Fibroblast of villous mesenchyme (primary cell): ENCODE data around the gene DIPK2B. TPM values are rescaled to one million over a fixed set of nuclear protein-coding genes. Genes with fewer than 3 reads are reported as not detected.

Experiments
- DNase-seq: peaks from one replicate; pipeline ENCODE4 v3.0.0-alpha.2; 2010; ENCODE audit warnings: low read depth
- H3K4me3 ChIP-seq: 2 replicates; pipeline ENCODE4 v1.5.1; 2011; ENCODE audit warnings: low read depth, mild to moderate bottlenecking, low read length
- CTCF ChIP-seq: IDR thresholded peaks from 2 replicates; pipeline ENCODE4 v1.5.1; 2012; ENCODE audit warnings: low read depth, mild to moderate bottlenecking, low read length; ENCODE audit not compliant: insufficient read depth
- total RNA-seq: library from RNA; depleted of rRNA; stranded (reverse); fragments of >200 nt; gene quantifications from 2 replicates; pipeline ENCODE4 v1.2.3, GENCODE V29; 2012

Gene DIPK2B
- total RNA-seq, 1 donor = not detected

- TF ChIP-seq CTCF = no peak
- no peak for DNase-seq
- H3K4me3 ChIP-seq = no peak overlapping the region
These were observed 35.0 kb downstream of the DIPK2B start for GRCh38 chrX:45165726-45166125.

GRCh38 chrX:45164995-45165394, 35.7 kb downstream of the DIPK2B start:
- H3K4me3 ChIP-seq = no peak overlapping the region
- no peak for DNase-seq
- TF ChIP-seq CTCF = no peak

- no peak overlapping the region for H3K4me3 ChIP-seq
- no peak for DNase-seq
- no peak for TF ChIP-seq CTCF
These were observed 36.6 kb downstream of the DIPK2B start for GRCh38 chrX:45164021-45164621.

GRCh38 chrX:45157647-45158046, 43.0 kb downstream of the DIPK2B start:
- no peak overlapping the region for H3K4me3 ChIP-seq
- no peak for TF ChIP-seq CTCF
- DNase-seq = no peak

- no peak for TF ChIP-seq CTCF
- H3K4me3 ChIP-seq = no peak overlapping the region
- no peak for DNase-seq
These were observed 46.2 kb downstream of the DIPK2B start for GRCh38 chrX:45154462-45154861.

GRCh38 chrX:45154033-45154360, 46.7 kb downstream of the DIPK2B start:
- no peak overlapping the region for H3K4me3 ChIP-seq
- TF ChIP-seq CTCF = no peak
- no peak for DNase-seq
